Activated gamma-delta T cell treated with Interleukin-2 at 50 U/mL for 16 hours (primary cell): Measurements from ENCODE around the gene TBCC.
"Not testable (repeated sequence)": the region's sequence is repeated elsewhere in the genome, so short reads cannot be mapped to it uniquely, and the experiment has no call there.

Experiments
- DNase-seq: peaks from one replicate; pipeline ENCODE4 v3.0.0-alpha.2; 2020

TBCC gene, protein sequence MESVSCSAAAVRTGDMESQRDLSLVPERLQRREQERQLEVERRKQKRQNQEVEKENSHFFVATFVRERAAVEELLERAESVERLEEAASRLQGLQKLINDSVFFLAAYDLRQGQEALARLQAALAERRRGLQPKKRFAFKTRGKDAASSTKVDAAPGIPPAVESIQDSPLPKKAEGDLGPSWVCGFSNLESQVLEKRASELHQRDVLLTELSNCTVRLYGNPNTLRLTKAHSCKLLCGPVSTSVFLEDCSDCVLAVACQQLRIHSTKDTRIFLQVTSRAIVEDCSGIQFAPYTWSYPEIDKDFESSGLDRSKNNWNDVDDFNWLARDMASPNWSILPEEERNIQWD

DNA sequence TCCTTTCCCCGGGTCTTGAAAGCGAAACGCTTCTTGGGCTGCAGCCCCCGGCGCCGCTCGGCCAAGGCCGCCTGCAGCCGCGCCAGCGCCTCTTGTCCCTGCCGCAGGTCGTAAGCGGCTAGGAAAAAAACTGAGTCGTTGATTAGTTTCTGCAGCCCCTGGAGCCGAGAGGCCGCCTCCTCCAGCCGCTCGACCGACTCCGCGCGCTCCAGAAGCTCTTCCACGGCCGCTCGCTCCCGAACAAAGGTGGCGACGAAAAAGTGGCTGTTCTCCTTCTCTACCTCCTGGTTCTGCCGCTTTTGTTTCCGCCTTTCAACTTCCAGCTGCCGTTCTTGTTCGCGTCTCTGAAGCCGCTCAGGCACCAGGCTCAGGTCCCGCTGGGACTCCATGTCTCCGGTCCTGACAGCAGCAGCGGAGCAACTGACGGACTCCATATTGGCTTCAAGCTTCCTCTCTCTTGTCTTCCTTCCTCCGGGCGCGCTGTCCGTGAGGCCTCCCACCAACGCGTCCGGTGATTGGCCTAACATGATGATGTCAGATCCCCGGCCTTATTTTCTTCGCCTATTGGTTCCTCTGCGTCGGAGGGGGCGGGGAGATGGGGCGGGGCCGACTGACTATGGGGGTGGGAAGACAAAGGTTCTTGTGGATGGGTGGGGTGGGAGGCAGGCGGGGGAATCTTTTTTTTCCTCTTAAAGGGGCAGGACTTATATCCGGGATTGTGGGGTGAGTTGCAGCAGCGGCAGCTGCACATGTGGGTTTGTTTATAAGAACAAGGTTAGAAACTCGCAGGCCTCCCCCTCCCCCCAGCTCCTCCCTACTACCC lies at the start of gene TBCC:
TBCC (minus strand) TSS at position 464 of the 823 bp plus-strand sequence; CDS start at position 434, 30 bp downstream.
- DNase-seq: peak; percentile 92

DNA sequence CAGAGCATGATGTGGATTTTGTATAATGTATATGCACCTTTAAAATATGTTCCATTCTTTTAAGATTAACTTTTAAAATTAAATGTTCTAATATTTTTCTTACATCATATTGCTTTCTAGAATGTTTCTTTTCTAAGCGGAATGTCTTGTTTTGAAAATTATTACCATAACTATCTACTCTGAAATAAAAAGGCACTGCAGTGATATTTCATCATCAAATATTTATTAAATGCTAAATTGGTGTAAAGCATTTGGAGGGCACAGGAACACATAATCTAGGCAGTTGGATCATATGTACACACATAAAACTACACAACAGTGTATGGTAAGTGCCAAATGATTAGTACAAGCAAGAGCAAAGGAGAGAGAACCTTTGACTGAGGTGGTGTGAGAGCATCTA lies 49.7 kb upstream of the TBCC start:
- DNase-seq: no peak

DNA sequence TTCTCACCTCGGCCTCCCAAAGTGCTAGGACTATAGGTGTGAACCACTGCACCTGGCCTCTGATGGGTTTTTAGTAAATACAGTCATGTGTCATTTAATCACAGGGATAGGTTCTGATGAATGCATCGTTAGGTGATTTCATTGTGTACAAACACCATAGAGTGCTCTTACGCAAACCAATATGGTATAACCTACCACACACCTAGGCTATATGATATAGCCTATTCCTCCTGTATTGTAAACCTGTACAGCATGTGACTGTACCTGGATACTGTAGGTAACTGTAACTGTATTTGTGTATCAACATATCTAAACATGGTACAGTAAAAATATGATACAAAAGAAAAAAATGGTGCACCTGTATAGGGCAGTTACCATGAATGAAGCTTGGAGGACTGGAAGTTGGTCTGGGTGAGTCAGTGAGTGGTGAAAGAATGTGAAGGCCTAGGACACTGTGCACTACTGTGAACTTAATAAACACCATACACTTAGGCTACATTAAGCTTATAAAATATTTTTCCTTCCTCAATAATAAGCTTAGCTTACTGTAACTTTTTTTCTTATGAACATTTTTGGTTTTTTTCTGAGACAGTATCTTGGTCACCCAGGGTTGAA lies 45.9 kb upstream of the TBCC start:
- DNase-seq: no peak

DNA sequence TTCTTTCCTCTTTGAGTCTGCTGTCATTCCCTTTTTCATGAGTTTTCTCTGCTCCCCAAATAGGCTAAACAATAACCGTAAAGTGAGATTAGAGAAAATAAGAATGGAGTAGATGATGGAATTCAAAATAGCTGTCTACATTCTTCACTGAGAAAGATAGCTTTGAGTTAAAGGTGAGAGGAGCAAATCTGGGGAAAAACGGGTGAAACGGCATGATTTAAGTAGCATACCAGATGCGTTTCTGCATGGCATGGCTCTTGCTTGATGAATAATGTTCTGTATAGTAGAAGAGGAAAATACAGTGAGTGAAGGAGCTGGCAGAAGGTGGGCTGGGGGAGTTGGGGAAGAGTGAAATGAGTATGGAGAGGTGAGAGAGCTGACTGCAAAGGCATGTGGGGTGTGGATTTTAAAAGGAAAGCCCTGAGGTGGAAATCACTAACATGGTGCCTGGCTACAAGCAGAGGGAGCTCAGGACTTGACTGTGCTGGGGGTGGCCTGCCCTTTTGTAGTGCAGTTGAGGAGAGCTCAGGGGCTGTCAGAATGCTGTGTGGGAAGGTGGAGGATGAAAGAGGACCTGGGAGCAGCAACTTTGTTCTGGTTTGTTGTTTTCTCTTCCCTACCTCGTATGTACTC lies 44.8 kb upstream of the TBCC start:
- DNase-seq: no peak

DNA sequence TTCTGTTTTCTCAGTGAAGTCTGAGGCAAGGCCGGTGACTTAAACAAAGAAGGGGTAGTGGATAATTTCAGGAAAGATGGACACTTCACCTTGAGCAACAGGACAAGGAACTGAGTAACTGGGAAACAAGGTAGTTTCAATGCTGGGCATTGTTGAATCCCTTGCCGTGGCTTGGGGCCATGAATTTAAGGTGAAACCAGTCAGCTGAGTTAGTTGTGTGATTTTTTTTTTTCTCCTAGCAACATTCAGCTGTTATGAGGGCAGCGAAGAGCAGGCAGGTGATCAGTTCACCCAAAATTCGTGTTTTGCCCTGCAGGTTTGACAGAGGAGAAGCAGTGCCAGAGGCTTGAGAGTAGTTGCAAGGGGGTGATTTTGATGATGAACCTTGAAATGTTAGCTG lies 42.8 kb upstream of the TBCC start:
- no peak for DNase-seq

DNA sequence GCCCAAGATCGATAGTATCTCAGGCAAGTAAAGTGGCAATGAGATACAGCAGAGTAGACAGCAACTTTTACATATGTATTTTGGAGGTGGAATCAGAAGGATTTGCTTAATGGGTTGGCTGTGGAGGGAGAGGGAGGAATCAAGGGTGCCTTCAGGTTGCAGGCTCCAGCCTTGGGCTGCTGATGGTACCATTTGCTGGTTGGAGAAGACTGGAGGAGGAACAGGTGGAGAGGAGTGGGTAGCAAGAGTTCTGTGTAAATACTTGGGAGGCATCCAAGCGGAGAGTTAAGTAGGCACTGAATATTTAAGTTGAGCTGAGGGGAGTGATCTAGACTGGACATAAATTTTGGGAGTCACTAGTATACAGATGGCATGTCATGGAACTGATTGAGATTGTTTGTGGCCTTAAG lies 41.2 kb upstream of the TBCC start:
- no peak for DNase-seq

DNA sequence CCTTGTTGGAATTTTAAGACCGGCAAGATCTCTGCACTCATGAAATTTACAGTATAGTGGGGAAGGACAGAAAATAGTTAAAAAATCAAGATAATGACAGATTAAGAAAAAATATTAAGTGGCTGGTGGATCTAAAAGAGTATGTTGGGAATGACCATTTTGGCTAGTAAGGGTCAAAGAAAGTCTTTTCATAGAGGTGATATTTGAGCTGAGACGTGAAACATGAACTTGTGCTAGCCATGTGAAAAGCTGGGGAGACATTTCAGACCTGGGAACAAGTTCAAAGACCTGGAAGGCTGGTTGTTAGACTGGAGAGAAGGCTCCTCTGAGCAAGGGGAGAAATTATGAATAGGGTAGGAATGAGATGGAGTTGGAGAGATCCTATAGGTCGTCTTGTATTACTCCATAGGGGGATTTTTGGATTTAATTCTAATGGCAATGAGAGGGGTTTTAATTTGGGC lies 40.7 kb upstream of the TBCC start:
- no peak for DNase-seq

DNA sequence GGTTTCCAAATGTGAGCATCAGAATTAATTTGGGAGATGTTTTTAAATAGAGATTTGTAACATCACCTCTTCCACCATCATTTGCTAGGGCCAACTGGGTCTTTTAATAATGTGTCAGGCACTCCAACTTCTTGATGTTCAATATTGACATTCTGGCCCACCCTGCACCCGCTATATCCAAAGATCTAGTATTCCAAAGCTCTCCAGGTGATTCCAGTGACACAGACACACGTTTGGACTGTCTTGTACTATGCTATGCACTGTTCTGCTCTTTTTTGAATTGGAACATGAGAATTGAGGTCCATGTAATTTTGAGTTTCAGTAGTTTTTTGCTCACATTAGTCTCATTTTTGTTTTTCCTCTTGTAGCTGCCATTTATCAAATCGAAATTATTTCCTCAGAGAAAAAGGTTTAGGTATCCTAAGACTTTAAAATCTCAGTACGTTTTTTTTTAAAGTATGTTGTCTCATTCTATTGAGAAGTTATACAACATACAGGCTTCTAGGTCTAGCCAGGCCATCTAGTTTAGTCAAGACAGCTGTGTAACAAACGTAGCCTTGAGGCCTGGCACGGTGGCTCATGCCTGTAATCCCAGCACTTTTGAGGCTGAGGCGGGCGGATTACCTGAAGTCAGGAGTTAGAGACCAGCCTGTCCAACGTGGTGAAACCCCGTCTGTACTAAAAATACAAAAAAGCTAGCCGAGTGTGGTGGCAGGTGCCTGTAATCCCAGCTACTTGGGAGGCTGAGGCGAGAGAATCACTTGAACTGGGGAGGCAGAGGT lies 39.0 kb upstream of the TBCC start:
- no peak for DNase-seq

DNA sequence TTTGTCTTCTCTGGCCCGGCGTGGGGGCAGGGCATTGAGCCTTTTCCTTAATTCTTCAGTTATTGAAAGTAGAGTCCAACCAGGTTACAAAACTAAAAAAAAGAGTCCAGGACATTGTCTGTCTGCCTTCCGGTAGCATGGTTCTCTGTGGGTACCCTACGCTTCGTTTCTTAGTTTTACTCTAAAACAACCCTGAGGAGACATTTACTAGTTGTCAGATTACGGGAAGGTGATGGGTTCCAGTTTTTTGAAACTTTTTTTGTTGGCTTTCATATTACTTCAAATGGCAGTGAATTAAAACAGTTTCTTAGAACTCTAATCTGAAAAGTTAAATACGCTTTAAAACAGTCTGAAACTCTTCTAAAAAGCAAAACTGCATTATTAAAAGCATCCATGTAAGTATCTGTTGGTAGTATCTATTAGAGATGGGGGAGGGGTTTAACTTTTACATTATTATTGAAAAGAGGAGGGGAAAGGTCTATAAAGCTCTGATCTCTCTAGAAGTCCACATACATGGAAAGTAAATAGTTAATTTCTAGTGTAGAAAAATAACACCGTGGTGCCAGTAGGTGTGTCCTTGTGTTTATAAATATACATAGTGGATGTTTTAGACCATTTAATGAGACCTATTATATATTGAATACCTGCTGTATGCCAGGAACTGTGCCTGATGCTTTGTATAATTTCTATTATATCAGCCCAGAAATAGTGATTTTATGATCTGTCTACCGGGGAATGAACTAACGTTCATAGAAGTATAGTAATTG lies 38.2 kb upstream of the TBCC start:
- DNase-seq: no peak

DNA sequence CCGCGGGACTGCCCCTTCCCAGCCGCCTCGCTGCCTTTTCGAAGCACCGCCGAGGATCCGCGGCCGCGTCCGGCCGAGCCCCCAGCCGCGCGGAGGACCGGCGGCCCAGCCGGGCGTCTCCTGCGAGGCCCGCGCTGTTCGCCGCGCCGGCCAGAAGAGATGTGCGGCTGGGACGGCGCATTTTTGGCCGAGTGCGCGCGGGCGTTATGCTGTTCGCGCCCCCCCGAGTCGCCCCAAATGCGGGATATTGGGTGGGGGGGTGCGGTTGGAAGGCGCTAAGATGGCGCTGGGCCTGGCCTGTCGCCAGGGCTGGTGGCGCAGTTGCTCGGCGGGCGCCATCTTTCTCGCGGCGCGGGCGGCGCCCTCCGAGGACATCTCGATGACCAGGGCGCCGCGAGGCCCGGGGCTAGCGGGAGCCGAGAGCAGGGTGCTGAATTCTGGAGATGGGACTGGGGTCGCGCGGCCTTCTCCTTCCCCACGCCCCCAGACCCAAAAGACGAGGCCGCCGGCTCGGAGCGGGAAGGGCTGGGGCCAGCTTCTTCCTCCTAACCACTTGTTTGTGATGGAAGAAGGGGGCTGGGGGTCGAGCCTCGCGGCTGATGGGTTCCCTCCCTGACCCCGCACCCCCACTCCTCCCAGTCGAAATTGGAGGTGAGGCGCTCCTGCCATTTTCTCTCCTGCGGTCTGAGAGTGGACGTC lies 37.4 kb upstream of the TBCC start:
- peak; percentile 79 for DNase-seq

DNA sequence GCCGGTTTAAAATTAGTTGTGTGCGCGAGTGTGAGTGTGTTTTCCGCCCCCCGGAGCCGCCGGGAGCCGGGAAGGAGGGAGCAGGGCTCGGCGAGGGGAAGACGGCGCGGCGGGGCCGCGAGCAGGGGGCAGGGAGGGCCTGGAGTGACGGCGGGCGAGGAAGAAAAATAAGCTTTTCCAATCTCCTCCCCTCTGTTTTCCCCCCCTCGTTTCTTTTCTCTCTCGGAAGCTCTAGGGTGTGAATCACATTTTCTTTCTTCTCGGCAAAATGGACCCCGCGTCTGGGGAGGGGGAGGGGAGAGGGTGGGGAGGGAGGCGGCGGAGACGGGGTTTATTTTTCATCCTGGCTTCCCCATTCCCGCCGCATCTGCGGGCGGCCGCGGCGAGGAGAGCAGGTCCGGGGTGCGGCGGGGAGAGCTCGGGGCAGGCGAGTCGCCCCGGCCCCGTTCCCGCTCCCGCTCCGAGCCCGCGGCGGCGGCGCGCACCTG lies 36.8 kb upstream of the TBCC start:
- DNase-seq: peak; percentile 71

DNA sequence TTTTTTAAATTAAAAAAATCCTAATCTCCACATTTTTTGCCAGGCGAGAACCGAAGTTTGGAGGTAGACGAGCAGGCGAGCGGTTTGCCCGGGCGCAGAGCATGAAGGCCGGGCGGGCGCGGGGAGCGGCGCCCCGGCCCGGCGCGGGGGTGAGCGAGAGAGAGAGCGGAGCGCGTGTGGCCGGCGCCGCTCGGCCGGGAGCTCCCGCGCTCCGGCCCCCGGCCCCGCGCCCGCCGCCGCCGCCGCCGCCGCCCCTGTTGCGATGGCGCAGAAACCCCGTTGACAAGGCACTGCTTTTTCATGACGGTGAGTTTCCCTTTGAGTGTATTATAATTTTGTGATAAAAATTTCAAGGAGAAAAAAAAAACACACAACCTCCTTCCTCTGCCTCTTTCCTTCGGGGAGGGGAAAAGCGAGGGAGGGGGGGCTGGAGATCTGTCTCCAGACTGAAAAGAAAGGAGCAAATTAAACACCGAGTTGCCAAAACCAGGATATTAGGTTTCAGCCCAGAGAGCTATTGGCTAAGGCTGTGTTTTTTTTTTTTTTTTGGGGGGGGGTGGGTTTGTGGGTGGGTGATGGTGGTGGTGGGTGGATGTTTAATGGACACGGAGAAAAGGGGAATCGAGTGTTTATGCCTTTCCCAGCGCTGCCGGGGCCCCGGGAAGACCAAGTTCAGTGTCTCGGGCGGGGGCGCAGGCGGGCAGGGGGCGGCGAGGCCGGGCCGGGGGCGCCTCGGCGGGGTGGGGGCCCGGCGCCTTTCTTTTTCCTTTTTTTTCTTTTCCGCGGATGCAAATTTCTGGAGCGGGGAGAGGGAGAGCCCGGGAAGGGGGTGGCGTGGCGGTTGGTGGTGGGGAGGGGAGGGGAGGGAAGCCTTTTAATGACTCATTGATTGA lies 36.1 kb upstream of the TBCC start, which contains the start of gene BICRAL:
BICRAL (plus strand) TSS at position 257 of the 893 bp plus-strand sequence. CDS start 39,971 bp downstream, outside the sequence.
- peak; percentile 71 for DNase-seq

DNA sequence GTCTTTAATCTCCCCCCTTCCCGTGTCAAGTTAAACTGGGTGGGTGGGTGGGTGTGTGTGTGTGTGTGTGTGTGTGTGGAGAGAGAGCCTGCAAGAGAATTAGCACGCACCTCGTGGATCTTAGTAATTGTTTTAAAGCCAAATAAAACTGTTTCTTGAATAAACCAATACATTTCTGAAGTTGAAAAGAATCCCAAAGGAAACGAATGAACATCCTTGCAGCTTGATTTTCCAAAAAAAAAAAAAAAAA lies 35.6 kb upstream of the TBCC start:
- DNase-seq: peak; percentile 23

DNA sequence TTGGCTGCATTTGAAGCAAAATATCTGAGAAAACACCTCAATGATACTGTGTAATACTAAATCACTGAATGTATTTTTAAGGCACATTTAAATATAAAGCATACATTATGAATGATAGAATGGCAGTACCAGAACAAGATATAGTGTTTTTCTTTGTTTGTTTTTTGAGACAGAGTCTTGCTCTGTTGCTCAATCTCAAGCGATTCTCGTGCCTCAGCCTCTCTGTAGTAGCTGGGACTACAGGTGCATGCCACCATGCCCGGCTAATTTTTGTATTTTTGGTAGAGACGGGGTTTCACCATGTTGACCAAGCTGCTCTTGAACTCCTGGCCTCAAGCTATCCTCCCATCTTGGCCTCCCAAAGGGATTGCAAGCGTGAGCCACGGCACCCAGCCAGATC lies 33.6 kb upstream of the TBCC start:
- DNase-seq: no peak

DNA sequence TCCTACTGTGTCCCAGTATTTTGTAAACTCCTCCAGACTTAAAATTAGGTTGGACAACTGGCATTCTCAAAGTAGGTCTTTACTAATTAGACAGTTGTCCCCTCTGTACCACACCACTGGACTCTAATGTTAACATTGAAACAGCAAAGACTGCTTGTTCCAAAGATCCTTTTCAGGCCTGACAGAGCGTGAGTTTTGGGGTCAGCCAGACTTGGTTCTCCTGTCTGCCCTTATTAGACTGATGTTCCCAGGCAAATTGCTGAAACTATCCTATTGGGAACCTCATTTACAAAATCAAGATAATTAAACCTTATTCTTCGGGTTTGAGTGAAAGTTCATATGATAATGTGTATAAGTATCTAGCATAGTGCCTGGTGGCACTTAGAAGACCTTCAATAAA lies 32.2 kb upstream of the TBCC start:
- no peak for DNase-seq

DNA sequence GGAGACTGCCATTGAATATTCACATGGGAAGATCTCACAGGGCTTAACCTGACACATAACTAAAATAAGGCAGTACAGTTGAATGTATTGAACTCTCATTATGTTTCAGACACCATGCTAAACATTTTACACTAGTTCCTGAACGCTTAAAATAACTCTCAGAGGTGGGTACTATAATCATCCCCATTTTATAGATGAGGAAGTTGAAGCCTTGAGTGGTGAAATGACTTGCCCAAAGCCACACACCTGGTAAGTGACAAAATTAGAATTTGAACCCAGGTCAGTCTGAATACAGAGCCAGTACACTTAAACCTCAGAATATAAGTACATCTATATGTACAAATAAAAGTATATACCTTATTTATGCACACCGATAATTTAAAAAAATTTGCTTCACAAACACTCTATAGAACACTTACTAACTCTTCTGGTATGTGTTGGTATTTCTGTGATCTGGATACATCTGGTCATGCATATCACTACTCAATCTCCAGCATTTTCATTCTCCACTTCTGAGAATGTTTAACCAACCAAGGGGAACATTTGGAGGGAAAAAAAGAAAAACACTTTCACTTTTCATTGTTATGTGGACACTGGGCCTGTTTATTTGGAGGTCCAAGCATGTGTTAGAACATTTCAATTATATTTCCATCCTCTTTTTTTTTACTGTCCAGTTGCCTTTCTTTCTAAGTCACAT lies 31.4 kb upstream of the TBCC start:
- no peak for DNase-seq

DNA sequence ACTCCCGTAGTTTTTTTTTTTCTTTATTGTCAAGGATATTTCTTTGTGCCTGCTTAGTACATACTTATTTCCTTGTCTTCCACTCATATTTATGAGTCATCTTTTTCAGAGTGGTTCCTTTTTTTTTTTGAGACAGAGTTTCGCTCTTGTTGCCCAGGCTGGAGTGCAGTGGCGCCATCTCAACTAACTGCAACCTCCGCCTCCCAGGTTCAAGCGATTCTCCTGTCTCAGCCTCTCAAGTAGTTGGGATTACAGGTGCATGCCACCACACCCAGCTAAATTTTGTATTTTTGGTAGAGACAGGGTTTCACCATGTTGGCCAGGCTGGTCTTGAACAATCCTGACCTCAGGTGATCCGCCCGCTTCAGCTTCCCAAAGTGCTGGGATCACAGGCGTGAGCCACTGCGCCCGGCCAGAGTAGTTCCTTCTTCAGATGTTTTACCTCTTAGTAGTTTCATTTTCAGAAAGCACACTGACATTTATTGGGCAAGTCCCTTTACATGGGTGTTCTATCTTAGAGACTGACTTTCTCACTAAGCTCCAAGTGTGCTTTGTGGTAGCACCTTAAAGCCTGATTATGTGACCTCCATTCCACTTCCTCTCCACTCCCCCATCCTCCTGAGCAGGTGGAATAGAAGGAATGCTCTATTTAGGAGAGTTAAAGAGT lies 29.1 kb upstream of the TBCC start:
- DNase-seq: not testable (repeated sequence)

DNA sequence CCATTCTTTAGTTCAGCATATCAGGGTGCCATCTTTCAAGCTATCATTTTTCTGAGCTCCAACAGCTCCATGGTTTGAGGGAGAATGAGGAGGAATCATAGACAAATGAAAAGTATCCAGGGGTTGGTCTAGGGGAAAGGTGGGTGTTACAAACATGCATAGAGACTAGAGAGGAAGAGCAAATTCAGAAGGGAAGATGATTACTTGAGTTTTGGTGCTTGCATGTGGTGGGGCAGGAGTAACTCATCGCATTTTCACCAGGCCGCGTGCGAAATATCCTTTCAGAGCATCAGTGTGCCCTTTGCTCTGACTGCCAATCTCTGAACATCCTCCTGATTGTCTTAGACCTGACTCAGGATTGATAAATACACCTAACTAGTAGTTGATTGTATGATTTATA lies 28.3 kb upstream of the TBCC start:
- DNase-seq: no peak

DNA sequence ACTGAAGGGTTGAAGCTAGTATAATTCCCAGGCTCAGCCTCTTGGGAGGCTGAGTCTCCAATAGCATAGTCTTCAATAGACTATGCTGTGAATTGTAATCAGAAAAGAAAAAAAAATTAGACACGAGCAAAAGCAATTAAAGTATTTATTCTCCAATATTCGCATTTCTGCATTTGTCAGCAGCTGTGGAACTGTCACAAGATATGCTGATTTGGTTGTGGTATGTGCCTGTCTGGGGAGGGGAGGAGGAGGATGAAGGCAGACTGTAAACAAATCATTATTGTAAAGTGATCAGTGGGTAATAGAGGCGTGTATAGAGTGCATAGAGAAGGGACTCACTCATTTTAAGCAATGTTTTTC lies 25.8 kb upstream of the TBCC start:
- DNase-seq: peak; percentile 25
